ENCODE data around the gene SETBP1.

SETBP1 gene

GRCh38 chr18:44909191-44909719 is 228.6 kb downstream of the SETBP1 start:
- no peak for DNase-seq (ENCODE audit: low spot score)

GRCh38 chr18:44911260-44911659 is 230.6 kb downstream of the SETBP1 start:
- no peak for DNase-seq (ENCODE audit: low spot score)

GRCh38 chr18:44911773-44912172 is 231.1 kb downstream of the SETBP1 start:
- no peak for DNase-seq (ENCODE audit: low spot score)

- no peak for DNase-seq (ENCODE audit: low spot score)
Measured at GRCh38 chr18:44912740-44913478, 232.2 kb downstream of the SETBP1 start.

GRCh38 chr18:44914028-44914427 is 233.3 kb downstream of the SETBP1 start:
- DNase-seq (ENCODE audit: low spot score): no peak

- no peak for DNase-seq (ENCODE audit: low spot score)
Measured at GRCh38 chr18:44915213-44915612, 234.5 kb downstream of the SETBP1 start.

- no peak for DNase-seq (ENCODE audit: low spot score)
Measured at GRCh38 chr18:44915661-44916060, 235.0 kb downstream of the SETBP1 start.

GRCh38 chr18:44916429-44917207 is 235.9 kb downstream of the SETBP1 start:
- DNase-seq (ENCODE audit: low spot score): no peak

GRCh38 chr18:44917216-44918141 is 236.8 kb downstream of the SETBP1 start:
- no peak for DNase-seq (ENCODE audit: low spot score)

- no peak for DNase-seq (ENCODE audit: low spot score)
Measured at GRCh38 chr18:44918142-44918476, 237.4 kb downstream of the SETBP1 start.

GRCh38 chr18:44920441-44920840 is 239.8 kb downstream of the SETBP1 start:
- no peak for DNase-seq (ENCODE audit: low spot score)

- DNase-seq (ENCODE audit: low spot score): no peak
Measured at GRCh38 chr18:44921974-44922373, 241.3 kb downstream of the SETBP1 start.

GRCh38 chr18:44922968-44923367 is 242.3 kb downstream of the SETBP1 start:
- DNase-seq (ENCODE audit: low spot score): no peak

GRCh38 chr18:44924785-44925499 is 244.3 kb downstream of the SETBP1 start:
- no peak for DNase-seq (ENCODE audit: low spot score)

- DNase-seq (ENCODE audit: low spot score): no peak
Measured at GRCh38 chr18:44927127-44927849, 246.6 kb downstream of the SETBP1 start.

GRCh38 chr18:44934901-44935300 is 254.2 kb downstream of the SETBP1 start:
- no peak for DNase-seq (ENCODE audit: low spot score)

GRCh38 chr18:44935455-44935854 is 254.8 kb downstream of the SETBP1 start:
- no peak for DNase-seq (ENCODE audit: low spot score)

GRCh38 chr18:44936485-44936884 is 255.8 kb downstream of the SETBP1 start:
- DNase-seq (ENCODE audit: low spot score): no peak

- no peak for DNase-seq (ENCODE audit: low spot score)
Measured at GRCh38 chr18:44937960-44938719, 257.5 kb downstream of the SETBP1 start.
